ENCODE measurements around the gene TOR1AIP2.

TOR1AIP2 gene

GRCh38 chr1:179877586-179878265 is at the start of gene TOR1AIP2:
Gene TOR1AIP2 (minus strand): TSS chr1:179877803. CDS start chr1:179852665, 25,138 bp downstream.
- DNase-seq (ENCODE audit: low read depth in 2 of 3, low spot score in 1 of 3), result peak; percentile 83 to 88 (median 86)

DNA sequence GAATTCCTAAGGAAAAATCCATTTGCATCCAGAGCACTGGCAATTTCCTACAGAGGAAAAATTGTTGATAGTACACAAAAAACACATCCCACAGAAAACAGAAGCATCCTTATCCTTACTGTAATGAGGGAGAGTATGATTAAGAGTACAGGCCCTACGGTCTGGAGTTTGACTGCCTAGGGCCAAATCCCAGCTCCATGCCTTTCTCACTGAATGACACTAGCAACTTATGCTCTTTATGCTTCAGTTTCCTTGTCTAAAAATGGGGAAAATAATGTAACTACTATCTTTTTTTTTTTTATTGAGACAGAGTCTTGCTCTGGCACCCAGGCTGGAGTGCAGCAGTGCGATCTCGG is 49.2 kb upstream of the TOR1AIP2 start:
- DNase-seq (ENCODE audit: low read depth in 2 of 3, low spot score in 1 of 3), result no peak

DNA sequence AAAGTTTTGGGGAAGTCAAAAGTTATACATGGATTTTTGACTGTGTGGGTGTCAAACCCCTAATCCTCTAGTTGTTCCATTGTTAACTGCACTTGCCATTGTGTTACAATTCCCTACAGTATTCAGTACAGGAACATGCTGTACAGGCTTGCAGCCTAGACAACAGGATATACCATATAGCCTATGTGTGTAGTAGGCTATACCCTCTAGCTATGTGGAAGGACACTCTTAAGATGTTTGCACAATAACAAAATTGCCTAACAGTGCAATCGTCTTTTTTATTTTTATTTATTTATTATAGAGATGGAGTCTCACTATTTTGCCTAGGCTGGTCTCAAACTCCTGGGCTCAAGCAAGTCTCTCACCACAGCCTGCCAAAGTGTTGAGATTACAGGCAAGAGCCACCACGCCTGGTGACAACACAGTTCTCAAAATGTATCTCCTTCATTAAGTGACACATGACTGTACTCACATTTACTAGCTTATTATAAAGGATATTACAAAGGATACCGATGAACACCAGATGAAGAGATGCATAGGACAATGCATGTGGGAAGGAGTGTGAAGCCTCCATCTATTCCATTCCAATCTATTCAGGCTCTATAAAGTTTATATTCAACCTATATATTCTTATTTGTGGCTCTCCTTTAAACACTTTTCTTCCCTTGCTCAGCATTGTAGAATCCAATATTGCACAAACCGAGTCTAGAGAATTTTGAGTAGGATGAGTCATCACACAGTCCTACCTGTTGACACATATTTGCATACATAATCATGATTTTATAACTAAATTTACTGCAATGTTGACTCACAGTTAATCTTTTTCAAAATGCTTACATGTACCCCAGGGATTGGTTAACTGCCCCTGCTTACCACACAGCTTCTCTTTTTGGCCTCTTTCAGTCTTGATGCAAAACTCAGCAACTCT is 48.6 kb upstream of the TOR1AIP2 start:
- no peak for DNase-seq (ENCODE audit: low read depth in 2 of 3, low spot score in 1 of 3)

GRCh38 chr1:179925302-179925701 is 47.7 kb upstream of the TOR1AIP2 start:
- DNase-seq (ENCODE audit: low read depth in 2 of 3, low spot score in 1 of 3), result no peak

DNA sequence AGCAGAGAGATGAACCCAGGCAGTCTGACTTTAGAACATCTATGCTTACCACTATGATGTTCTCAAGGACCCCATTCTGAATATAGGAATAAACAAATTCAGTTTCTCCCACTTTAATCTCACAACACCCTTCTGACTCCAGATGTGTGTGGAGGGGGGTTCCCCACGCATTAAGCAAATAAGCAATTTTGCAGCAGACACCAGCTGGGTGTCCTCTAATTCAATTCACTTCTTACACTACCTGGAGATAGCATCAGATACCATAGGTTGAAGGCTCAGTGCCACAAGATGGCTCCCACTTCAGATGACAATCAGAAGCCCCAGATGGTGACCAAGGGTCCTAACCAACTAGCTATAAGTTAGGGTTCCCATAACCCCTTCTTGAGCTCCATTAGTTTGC is 46.7 kb upstream of the TOR1AIP2 start:
- no peak for DNase-seq (ENCODE audit: low read depth in 2 of 3, low spot score in 1 of 3)

GRCh38 chr1:179923029-179923428 is 45.4 kb upstream of the TOR1AIP2 start:
- no peak for DNase-seq (ENCODE audit: low read depth in 2 of 3, low spot score in 1 of 3)

- no peak for DNase-seq (ENCODE audit: low read depth in 2 of 3, low spot score in 1 of 3)
These were observed 44.6 kb upstream of the TOR1AIP2 start for GRCh38 chr1:179921981-179922872.

DNA sequence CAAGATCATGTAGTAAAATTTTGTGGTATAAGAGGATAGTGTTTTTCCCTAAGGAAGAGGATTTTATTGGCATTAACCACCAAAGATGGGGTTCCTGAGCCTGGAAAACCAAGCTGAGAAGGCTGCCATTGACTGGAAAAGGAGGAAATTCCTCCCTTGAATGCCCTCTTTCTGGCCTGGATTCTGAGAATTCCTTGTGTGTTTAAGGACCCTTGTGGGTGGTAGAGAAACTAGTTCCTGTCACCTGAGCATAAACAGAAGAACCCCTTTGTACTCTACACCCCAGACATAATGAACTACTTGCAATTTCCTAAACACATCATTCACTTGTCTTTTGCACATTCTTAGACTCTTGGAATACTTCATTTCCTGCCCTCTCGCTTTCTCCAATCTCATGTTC is 43.9 kb upstream of the TOR1AIP2 start:
- DNase-seq (ENCODE audit: low read depth in 2 of 3, low spot score in 1 of 3), result no peak

DNA sequence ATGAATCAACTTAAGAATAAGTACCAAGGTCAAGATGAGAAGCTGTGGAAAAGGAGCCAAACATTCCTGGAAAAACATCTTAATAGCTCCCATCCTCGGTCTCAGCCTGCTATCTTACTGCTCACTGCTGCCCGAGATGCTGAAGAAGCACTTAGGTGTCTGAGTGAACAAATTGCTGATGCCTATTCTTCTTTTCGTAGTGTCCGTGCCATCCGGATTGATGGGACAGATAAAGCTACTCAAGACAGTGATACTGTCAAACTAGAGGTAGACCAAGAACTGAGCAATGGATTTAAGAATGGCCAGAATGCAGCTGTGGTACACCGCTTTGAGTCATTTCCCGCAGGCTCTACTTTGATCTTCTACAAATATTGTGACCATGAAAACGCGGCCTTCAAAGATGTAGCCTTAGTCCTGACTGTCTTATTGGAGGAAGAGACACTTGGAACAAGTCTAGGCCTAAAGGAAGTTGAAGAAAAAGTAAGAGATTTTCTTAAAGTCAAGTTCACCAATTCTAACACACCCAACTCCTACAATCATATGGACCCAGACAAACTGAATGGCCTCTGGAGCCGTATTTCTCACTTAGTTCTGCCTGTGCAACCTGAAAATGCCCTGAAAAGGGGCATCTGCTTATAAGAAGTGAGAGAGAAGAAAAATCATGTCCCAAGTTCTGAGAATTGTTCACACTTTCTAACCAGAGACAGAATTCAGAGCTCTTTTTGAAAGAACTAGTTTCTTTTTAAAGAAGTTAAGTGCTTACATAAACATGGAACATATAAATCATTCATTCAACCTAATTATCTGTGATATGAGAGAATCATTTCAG is 40.2 kb upstream of the TOR1AIP2 start:
- DNase-seq (ENCODE audit: low read depth in 2 of 3, low spot score in 1 of 3), result no peak

DNA sequence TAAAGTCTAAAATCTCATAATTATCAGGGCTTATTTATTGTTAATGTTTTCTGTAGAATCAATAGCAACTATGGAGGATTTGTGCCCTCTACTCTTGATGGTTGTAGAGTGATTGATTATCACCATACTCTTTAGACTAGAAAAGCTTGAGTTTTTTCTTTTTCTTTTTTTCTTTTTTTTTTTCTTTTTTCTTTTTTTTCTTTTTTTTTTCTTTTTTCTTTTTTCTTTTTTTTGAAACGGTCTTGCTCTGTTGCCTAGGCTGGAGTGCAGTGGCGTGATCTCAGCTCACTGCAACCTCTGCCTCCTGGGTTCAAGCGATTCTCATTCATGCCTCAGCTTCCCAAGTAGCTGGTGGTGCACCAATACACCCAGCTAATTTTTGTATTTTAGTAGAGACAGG is 34.2 kb upstream of the TOR1AIP2 start:
- no peak for DNase-seq (ENCODE audit: low read depth in 2 of 3, low spot score in 1 of 3)

GRCh38 chr1:179910934-179911333 is 33.3 kb upstream of the TOR1AIP2 start:
- DNase-seq (ENCODE audit: low read depth in 2 of 3, low spot score in 1 of 3), result no peak

DNA sequence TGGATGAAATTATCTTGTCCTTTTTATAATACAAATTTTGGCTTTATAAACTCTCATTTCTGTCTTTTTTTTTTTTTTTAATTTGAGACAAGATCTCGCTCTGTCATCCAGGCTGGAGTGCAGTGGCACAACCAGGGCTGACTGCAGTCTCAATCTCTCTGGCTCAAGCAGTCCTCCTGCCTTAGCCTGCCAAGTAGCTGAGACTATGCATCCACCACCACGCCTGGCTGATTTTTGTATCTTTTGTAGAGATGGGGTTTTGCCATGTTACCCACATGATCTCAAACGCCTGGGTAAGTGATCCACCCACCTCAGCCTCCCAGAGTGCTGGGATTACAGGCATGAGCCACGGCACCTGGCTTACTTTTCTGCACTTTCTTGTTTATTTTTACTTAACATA is 12.0 kb upstream of the TOR1AIP2 start:
- DNase-seq (ENCODE audit: low read depth in 2 of 3, low spot score in 1 of 3), result no peak

GRCh38 chr1:179888071-179888470 is 10.5 kb upstream of the TOR1AIP2 start:
- no peak for DNase-seq (ENCODE audit: low read depth in 2 of 3, low spot score in 1 of 3)

DNA sequence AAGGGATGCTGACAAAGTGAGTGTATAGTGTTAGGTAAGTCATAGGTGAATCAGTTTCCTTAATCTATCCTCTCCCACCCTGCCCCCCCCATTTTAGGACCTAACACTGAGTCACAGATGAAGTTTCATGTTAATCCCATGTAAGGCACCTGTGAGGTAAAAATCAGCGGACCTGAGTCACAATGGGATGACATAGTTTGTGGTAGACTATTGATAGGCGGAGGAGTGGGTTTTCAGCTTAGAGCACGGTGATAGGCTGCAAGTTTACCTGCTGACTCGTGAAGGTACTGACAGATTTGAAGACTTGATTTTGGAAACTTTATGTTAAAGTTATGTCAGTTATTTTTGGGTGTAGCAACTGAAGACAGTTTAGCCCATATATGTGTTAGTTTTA is 6.1 kb upstream of the TOR1AIP2 start:
- peak; percentile 29 to 61 (median 48) for DNase-seq (ENCODE audit: low read depth in 2 of 3, low spot score in 1 of 3)

DNA sequence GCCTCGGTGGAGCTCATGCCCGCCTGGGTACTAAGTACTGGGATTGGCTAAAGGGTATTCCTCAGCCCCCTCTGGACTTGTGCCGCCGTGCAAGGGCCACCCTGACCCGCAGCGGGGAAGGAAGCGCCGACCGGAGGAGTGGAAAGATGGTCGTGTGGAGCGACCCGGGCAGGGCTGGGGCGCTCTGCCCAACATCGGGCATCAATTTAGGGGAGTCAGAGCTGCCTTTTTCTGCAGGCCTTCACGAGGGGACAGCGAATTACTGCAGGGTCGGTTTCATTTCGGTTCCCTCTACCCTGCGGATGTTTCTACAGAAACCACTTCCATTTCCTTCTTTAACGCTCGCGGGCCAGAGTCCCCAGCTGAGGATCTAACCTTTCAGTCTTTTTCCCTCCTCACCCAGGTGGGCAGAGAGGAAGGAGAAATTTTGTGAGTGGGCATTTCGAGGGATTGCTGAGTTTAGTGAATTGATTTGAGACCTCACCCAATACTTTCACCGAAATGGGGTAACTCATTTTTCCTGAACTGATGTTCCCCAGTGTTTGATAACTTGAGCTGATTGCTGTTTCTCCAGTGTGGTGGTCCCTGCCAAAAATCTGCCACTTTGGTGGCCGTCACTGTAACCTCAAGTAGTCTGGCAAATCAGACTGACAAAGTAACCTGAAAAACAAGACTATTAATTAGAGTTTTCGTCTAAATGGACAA is 5.6 kb upstream of the TOR1AIP2 start:
- DNase-seq (ENCODE audit: low read depth in 2 of 3, low spot score in 1 of 3), result no peak

- peak; percentile 93 to 97 (median 96) for DNase-seq (ENCODE audit: low read depth in 2 of 3, low spot score in 1 of 3)
These were observed 4.8 kb upstream of the TOR1AIP2 start, which contains the start of gene TOR1AIP1 for GRCh38 chr1:179882253-179883039. Gene TOR1AIP1 (plus strand): TSS chr1:179882285. CDS start chr1:179882503, 218 bp downstream.

DNA sequence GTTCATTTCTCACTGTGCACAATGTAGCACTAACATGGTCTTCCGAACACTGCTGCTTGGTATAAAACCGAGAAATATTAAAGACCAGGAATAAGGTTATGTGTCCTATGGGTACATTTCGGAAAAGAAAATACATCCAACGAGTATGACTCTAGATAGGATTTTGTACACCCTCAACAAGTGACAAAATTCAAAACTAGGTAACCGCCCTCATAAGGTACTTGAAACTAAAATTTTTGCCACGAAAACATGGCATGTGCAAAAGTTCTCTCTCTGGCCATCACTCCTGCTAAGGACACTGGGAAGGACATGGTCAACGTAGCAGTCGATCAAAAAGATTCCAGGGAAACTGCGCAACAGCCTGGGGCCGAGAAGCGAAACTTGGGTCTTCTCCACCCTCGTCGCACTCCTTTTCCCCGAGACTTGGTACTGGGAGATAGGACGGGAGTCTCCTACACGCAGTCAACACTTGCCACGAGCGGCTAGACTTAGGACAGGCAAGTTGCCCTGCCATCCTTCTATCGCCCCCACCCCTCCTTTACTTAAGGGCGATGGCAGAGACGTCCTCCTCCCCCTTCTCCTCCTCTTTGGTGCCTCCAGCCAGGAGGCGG is 4.1 kb upstream of the TOR1AIP2 start:
- DNase-seq (ENCODE audit: low read depth in 2 of 3, low spot score in 1 of 3), result no peak

GRCh38 chr1:179879797-179880196 is 2.2 kb upstream of the TOR1AIP2 start:
- DNase-seq (ENCODE audit: low read depth in 2 of 3, low spot score in 1 of 3), result no peak

GRCh38 chr1:179876300-179876715 is 1.3 kb downstream of the TOR1AIP2 start:
- peak in 1 of 3 donors; percentile 3 for DNase-seq (ENCODE audit: low read depth in 2 of 3, low spot score in 1 of 3)
